Stimulated activated CD4-positive, alpha-beta T cell treated with anti-CD3 and anti-CD28 coated beads, Interleukin-15, amount 100 ng/mL, for 48 hours (primary cell): ENCODE data around the gene P2RX2.

Source experiments
- DNase-seq, 2 donors: peaks; one replicate each; pipeline ENCODE4 v3.0.0-alpha.2; 2020; ENCODE audit warnings: low read depth in 2 of 2

Gene P2RX2

DNA sequence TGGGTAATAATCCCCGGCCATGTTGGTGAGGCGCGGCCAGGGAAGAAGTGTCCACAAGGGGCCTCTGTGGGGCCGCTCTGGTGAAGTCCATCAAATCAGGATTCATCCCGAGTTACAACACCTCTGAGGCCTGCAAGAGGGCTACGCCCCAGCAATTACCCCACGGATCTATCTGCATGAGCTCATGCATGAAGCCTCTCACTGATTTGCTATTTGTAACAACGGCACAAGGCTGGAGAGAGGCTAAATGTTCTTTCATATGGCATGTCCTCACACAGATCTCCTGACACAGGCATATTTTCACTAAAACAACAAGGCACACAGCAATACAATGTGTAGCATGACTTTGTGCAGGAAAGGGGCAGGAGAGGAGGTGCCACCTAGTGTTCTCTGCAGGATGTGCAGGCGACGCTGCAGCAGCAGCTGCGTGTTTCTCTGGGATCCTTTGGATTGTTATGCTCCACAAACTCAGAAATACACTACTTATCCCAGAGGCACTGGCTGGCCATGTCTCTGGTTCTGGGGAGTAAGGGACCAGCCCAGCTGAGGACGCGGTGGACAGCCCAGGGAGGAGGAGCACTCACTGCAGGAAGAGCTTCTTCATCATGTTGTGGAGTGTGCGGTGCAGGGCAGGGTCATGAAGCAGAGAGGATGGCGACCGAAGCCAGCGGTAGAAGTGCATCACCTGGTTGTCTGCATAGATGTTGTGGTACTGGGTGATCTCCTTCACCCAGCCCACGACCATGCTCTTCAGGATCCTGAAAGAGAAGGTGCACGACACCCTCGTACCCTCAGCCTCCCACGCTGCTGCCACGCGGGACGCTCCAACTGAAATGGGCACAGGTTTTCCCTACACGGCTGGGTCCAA is 20.2 kb downstream of the P2RX2 start:
- no peak for DNase-seq

DNA sequence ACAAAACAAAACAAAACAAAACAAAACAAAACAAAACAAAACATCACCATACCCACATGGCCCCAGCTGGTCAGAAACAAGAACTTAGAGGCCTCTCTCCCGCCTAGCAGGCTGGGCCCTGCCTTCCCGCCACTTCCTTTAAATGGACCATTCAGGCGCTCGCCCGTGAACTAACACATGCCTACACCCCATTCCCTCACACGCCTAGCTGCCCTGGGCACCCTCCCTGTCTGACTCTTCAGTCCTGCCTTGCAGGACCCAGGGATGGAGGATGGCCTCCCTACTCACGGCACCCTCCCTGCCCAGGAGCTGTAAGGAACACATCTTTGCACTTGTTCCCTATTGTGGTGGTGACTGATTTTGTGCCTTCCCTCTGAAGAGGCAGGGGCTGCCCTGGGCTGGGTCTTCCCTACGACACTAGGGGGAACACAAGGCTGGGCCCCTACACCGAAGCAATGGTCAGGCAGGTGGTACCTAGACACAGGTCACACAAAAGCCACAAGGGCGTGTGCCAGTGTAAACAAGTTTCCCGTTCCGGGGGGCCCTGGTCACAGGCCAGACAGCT is 21.5 kb downstream of the P2RX2 start:
- no peak for DNase-seq

- DNase-seq = no peak
These were observed 22.4 kb downstream of the P2RX2 start for GRCh38 chr12:132640936-132641335.

DNA sequence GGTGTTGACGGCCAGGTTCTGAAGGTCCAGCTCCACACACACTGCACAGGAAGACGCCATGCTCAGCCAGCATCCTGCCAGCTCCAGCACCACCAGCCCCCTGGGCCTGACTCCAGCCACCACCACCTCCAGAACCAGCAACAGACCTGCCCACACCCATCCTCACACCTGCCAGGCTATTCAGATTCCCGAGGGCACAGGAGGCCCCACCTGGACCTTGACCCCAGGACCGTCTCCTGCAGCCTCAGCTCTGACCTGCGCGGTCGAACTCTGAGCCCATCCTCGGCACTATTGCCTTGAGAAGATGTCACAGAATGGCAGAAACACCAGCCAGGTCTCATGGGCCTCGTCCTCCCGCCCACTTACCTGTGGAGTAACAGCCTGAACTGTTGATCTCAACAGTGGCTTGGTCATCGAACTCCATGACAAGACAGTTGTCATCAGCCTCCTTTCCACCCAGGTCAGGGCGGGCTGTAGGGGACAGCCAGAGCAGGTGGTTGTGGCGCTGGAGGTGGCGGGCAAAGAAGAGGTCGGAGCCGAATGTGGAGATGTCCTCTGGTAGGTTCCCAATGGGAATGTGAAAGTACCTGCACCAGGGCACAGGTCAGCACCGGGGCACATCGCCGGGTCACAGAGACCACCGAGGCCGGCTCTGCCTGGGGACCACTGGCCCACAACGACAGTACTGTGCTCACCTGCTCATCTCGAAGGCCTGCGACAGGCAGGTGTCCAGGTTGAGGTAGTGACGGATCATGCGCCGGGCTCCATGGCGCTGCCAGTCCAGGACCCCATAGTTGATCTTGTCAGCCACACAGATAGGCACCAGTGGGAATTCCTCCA is 23.5 kb downstream of the P2RX2 start:
- DNase-seq = no peak

- DNase-seq = no peak
These were observed 24.6 kb downstream of the P2RX2 start for GRCh38 chr12:132642846-132643835.

DNA sequence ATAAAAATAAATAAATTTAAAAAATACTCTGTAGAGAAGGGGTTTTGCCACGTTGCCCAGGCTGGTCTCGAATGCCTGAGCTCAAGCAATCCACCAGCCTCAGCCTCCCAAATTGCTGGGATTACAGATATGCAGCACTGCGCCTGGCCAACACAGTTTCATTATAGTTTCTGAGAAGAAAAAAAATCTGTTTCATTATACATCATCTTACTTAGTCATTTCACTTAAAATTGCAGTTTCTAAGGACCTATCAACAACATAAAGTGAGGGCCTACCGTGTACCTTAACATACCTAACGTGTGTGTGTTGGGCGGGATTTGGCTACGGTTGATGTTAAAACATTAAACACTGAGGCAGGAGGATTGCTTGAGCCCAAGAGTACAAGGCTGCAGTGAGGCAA is 28.3 kb downstream of the P2RX2 start:
- no peak for DNase-seq

- DNase-seq = no peak
These were observed 29.3 kb downstream of the P2RX2 start for GRCh38 chr12:132647858-132648257.

DNA sequence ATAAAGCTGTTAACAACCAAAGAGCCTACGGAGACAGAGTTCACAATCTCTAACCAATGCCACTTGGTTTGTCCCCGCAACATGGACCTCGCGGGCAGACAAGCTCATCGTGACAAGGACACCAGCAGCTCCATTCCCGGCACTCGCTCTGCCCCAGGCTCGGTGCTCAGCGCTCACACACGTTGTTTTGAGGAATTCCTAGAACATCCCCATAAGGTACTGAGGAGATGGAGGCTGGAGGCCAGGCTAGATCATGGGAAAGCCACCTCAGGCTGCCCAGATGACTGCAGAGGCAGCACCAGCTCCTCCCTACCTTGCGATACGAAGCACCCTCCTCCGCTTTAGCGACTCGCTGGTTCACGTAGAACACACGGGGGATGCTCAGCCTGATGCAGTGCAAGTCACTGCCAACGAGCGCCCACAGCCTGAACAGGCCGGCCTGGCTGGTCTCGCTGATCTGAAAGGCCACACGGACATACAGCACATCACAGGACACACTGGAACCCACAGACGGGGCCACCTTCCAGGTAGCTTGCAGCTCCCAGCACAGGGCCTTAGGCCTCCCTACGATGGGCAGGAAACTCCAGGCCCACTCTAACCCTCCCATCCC is 30.1 kb downstream of the P2RX2 start:
- no peak for DNase-seq

DNA sequence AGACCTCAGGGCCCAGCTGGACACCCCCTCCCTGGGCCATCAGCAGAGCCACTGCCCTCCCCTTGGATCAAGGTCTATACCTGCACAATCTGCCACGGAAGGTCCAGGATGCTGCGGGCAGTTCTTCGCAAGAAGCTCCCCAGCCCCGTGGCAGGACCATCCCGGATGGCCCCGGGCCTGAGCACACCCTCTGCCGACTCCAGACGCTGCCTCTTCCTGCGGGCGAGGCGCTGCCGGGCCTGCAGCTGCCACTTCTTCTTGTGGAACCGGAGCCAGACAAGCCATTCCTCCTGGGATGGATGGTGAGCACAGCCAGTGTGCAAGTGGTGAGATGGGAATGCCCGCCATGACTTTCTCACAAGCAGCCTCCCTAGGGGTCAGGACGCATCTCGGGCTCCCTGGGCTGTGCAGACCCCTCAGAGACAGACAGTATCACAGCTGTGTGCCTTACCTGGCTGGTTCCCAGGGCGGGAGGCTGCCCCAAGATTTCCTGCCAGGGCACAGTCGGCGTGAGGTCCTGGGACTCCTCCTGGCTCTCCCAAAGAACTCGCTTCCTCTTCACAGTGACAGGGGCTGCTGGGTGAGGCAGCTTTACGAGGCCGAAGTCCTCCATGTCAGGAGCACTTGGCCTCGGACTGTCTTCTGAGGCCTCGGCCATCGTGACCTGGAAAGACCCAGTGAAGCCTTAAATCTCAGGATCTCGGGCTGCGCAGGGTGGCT is 30.8 kb downstream of the P2RX2 start:
- no peak for DNase-seq

DNA sequence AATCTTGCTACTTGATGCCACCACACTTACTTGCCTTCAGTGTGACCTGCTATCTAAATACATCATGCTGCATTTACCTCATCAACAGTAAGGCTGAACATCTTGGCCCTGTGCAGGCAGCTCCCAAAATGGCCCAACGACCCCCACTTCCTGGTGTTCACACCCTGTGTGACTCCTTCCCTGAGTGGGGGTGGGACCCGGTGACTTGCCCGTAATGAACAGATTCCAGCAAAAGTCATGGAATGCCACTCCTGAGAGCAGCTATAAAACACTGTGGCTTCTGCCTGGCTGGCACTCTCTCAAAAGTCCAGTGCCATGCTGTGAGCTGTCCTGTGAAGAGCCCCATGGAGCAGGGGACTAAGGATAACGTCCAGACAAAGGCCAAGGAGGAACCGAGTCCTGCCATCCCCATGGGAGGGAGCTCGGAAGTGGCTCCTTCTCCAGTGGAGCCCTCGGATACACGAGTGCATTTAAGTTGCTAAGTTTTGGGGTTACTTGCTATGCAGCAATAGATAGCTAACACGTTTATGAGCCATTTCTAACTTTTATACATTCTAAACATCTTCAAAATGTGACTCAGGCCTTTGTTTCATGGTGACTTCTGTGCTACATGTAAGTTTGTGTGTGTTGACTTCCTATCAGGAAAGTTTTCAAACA is 33.0 kb downstream of the P2RX2 start:
- no peak for DNase-seq

GRCh38 chr12:132653567-132654290 is 35.2 kb downstream of the P2RX2 start:
- no peak for DNase-seq

DNA sequence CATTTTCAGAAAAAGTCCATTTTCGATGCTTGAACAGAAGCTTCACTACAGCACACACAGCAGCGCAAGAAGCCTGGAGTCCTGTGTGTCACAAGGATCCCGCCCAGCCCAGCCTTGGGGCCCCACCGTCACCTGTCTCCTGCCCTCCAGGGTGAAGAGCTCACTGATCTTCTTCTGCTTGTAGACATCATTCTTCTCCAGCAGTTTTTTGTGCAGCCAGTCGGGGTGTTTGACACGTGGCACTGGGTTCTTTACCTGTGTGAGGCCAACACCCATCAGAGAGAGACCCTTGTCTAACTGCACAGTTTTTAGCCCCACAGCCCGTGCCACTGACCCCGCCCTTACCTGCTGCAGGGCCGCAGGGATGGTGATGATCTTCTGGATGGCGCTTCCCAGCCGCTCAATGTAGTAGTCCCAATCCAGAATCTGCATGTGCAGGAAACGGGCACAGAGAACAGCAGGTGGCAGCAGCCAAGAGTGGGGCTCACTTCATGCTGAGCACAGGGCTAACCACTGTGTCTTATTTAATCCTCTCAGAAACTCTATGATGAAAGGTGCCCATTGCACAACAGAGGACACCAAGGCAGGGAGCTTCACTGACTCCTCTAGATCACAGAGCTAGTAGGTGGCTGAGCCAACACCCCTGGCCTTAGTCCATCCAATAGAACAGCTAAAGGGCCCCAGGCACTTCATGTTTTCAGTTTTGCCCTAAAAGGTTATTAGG is 38.6 kb downstream of the P2RX2 start:
- DNase-seq = no peak

- no peak for DNase-seq
These were observed 39.7 kb downstream of the P2RX2 start for GRCh38 chr12:132658149-132658894.

- no peak for DNase-seq
These were observed 40.6 kb downstream of the P2RX2 start for GRCh38 chr12:132659146-132659545.

DNA sequence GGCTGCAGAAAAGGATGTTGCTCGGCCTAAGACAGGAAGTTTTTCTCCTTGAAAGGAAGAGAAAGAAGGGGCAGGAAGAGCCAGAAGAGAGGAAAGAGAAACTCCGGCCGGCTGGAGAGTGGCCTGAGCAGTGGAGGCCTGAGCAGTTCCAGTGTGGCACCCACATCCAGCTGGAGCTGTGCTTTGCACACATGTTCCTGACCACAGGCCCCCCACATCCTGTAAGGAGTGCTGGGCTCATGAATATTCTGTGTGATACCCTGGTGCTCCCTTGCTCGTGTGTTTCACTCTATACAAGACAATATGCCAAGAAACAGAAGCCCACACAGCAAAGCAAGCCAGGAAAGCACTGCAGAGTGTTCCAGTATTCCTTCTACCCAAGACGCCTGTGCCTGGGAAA is 41.5 kb downstream of the P2RX2 start:
- no peak for DNase-seq

DNA sequence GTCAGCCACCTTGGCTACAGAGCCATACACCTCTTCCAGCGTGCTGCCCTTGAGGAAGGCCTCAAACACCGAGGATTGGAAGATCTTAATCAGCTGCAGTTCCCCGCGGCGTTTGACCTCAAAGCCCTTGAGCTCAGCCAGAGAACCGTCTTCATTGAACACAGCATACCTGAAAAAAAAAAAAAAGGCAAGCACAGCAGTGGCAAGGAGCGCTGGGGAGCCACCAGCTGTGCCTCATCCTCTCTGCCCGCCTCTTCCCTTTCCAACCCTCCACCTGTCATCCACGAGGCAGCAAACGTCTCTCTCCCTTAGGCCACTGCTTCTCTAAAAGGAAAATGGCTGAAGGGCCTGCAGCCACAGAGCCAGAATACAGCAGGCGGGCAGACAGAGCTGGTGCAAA is 42.4 kb downstream of the P2RX2 start:
- no peak for DNase-seq

GRCh38 chr12:132661972-132662371 is 43.4 kb downstream of the P2RX2 start:
- DNase-seq = no peak
